ENCODE measurements around the gene STIMATE.

STIMATE gene

GRCh38 chr3:52856666-52857065 lies 40.7 kb downstream of the STIMATE start:
- no peak overlapping the region for H3K4me3 ChIP-seq (ENCODE audit: low read depth, low read length)
- no peak for DNase-seq (ENCODE audit: low read depth)
- no peak for TF ChIP-seq MAX (IDR thresholded peaks at IDR 0.05; ENCODE audit: low read depth, low read length)
- TF ChIP-seq CTCF (IDR thresholded peaks at IDR 0.05; ENCODE audit: low read depth, low read length), result no peak
- no peak for TF ChIP-seq POLR2A (IDR thresholded peaks at IDR 0.05; ENCODE audit: extremely low read depth, insufficient read length)
- TF ChIP-seq MYC (IDR thresholded peaks at IDR 0.05; ENCODE audit: low read depth, low read length), result no peak

- no peak overlapping the region for H3K4me3 ChIP-seq (ENCODE audit: low read depth, low read length)
- no peak for TF ChIP-seq POLR2A (IDR thresholded peaks at IDR 0.05; ENCODE audit: extremely low read depth, insufficient read length)
- TF ChIP-seq MYC (IDR thresholded peaks at IDR 0.05; ENCODE audit: low read depth, low read length), result no peak
- TF ChIP-seq MAX (IDR thresholded peaks at IDR 0.05; ENCODE audit: low read depth, low read length), result no peak
- no peak for TF ChIP-seq CTCF (IDR thresholded peaks at IDR 0.05; ENCODE audit: low read depth, low read length)
These were observed 43.3 kb downstream of the STIMATE start for GRCh38 chr3:52854013-52854412.

GRCh38 chr3:52852419-52852818 lies 44.9 kb downstream of the STIMATE start:
- TF ChIP-seq POLR2A (IDR thresholded peaks at IDR 0.05; ENCODE audit: extremely low read depth, insufficient read length), result no peak
- no peak for TF ChIP-seq CTCF (IDR thresholded peaks at IDR 0.05; ENCODE audit: low read depth, low read length)
- no peak for TF ChIP-seq MAX (IDR thresholded peaks at IDR 0.05; ENCODE audit: low read depth, low read length)
- TF ChIP-seq MYC (IDR thresholded peaks at IDR 0.05; ENCODE audit: low read depth, low read length), result no peak
- DNase-seq (ENCODE audit: low read depth), result no peak
- H3K4me3 ChIP-seq (ENCODE audit: low read depth, low read length), result no peak overlapping the region

More at GRCh38 chr3:52854013-52854412, 43.3 kb downstream of the STIMATE start:
- DNase-seq (ENCODE audit: low read depth), result no peak

GRCh38 chr3:52851348-52851747 lies 46.0 kb downstream of the STIMATE start:
- no peak overlapping the region for H3K4me3 ChIP-seq (ENCODE audit: low read depth, low read length)
- TF ChIP-seq MAX (IDR thresholded peaks at IDR 0.05; ENCODE audit: low read depth, low read length) (no peak), CTCF (IDR thresholded peaks at IDR 0.05; ENCODE audit: low read depth, low read length) (peak; percentile 67), MYC (IDR thresholded peaks at IDR 0.05; ENCODE audit: low read depth, low read length) (no peak), POLR2A (IDR thresholded peaks at IDR 0.05; ENCODE audit: extremely low read depth, insufficient read length) (no peak)
- DNase-seq (ENCODE audit: low read depth), result peak; percentile 67

- H3K4me3 ChIP-seq (ENCODE audit: low read depth, low read length), result no peak overlapping the region
- no peak for DNase-seq (ENCODE audit: low read depth)
- TF ChIP-seq POLR2A (IDR thresholded peaks at IDR 0.05; ENCODE audit: extremely low read depth, insufficient read length) (no peak), CTCF (IDR thresholded peaks at IDR 0.05; ENCODE audit: low read depth, low read length) (no peak), MAX (IDR thresholded peaks at IDR 0.05; ENCODE audit: low read depth, low read length) (no peak), MYC (IDR thresholded peaks at IDR 0.05; ENCODE audit: low read depth, low read length) (no peak)
These were observed 47.7 kb downstream of the STIMATE start for GRCh38 chr3:52849656-52850055.

GRCh38 chr3:52848617-52849016 lies 48.7 kb downstream of the STIMATE start:
- DNase-seq (ENCODE audit: low read depth), result no peak
- no peak for TF ChIP-seq CTCF (IDR thresholded peaks at IDR 0.05; ENCODE audit: low read depth, low read length)
- TF ChIP-seq MYC (IDR thresholded peaks at IDR 0.05; ENCODE audit: low read depth, low read length), result no peak
- TF ChIP-seq MAX (IDR thresholded peaks at IDR 0.05; ENCODE audit: low read depth, low read length), result no peak
- TF ChIP-seq POLR2A (IDR thresholded peaks at IDR 0.05; ENCODE audit: extremely low read depth, insufficient read length), result no peak
- H3K4me3 ChIP-seq (ENCODE audit: low read depth, low read length), result no peak overlapping the region

Data from NB4 (cell line).